Activated naive CD8-positive, alpha-beta T cell treated with anti-CD3 and anti-CD28 coated beads, Interleukin-2, amount 50 U/mL, for 16 hours (primary cell): ENCODE measurements around the gene RFC4.
"Not testable (repeated sequence)": the region's sequence is repeated elsewhere in the genome, so short reads cannot be mapped to it uniquely, and the experiment has no call there.

Experiments
- DNase-seq: peaks from one replicate; pipeline ENCODE4 v3.0.0-alpha.2; 2020; ENCODE audit warnings: low read depth, low spot score

RFC4 gene

GRCh38 chr3:186806089-186807055, at the start of gene RFC4:
RFC4 (minus strand) TSS chr3:186806482; CDS start chr3:186804713, 1,769 bp downstream.
- DNase-seq = peak; percentile 75

GRCh38 chr3:186854954-186855353, 48.7 kb upstream of the RFC4 start:
- no peak for DNase-seq

- no peak for DNase-seq
Observed at GRCh38 chr3:186854146-186854545, 47.9 kb upstream of the RFC4 start.

GRCh38 chr3:186852994-186853393, 46.7 kb upstream of the RFC4 start:
- DNase-seq = no peak

GRCh38 chr3:186851835-186852234, 45.6 kb upstream of the RFC4 start:
- not testable (repeated sequence) for DNase-seq

- no peak for DNase-seq
Observed at GRCh38 chr3:186849374-186849975, 43.2 kb upstream of the RFC4 start.

GRCh38 chr3:186847437-186847836, 41.2 kb upstream of the RFC4 start:
- DNase-seq = no peak

GRCh38 chr3:186845756-186846155, 39.5 kb upstream of the RFC4 start:
- DNase-seq = no peak

- DNase-seq = no peak
Observed at GRCh38 chr3:186844908-186845307, 38.6 kb upstream of the RFC4 start.

GRCh38 chr3:186843039-186843432, 36.8 kb upstream of the RFC4 start:
- no peak for DNase-seq

- no peak for DNase-seq
Observed at GRCh38 chr3:186842426-186843038, 36.2 kb upstream of the RFC4 start, which contains the start of gene ADIPOQ. ADIPOQ (plus strand) TSS chr3:186842710; CDS start chr3:186853059, 10,349 bp downstream.

GRCh38 chr3:186841620-186842019, 35.3 kb upstream of the RFC4 start:
- no peak for DNase-seq

- no peak for DNase-seq
Observed at GRCh38 chr3:186839874-186840641, 33.8 kb upstream of the RFC4 start.

- no peak for DNase-seq
Observed at GRCh38 chr3:186832276-186832675, 26.0 kb upstream of the RFC4 start.

- DNase-seq = no peak
Observed at GRCh38 chr3:186831798-186832197, 25.5 kb upstream of the RFC4 start.

GRCh38 chr3:186828340-186828739, 22.1 kb upstream of the RFC4 start:
- DNase-seq = no peak

GRCh38 chr3:186826976-186827857, 20.9 kb upstream of the RFC4 start:
- DNase-seq = peak; percentile 67

- no peak for DNase-seq
Observed at GRCh38 chr3:186826410-186826975, 20.2 kb upstream of the RFC4 start.

- DNase-seq = no peak
Observed at GRCh38 chr3:186825872-186826409, 19.7 kb upstream of the RFC4 start.

- no peak for DNase-seq
Observed at GRCh38 chr3:186825294-186825821, 19.1 kb upstream of the RFC4 start.
